HepG2 (cell line): ENCODE measurements around the gene NELFB.

ENCODE experiments used
- MXD4 ChIP-seq: IDR thresholded peaks from 2 replicates; pipeline ENCODE4 v1.6.1; 2016; ENCODE audit warnings: mild to moderate bottlenecking, missing biosample characterization, missing genetic modification reagents
- RBM22 ChIP-seq: fragments of 200-400 bp; formaldehyde crosslinking; optimal IDR thresholded peaks from 2 replicates; pipeline ENCODE3; 2017; ENCODE audit warnings: mild to moderate bottlenecking, low read length, moderate library complexity
- YEATS4 ChIP-seq: sonication (generic); formaldehyde crosslinking; IDR thresholded peaks from 2 replicates; pipeline ENCODE4 v1.4.0; 2020; ENCODE audit warnings: missing genetic modification reagents, borderline replicate concordance
- ZBTB40 ChIP-seq, 2 experiments: fragments of 450-650 bp in 1 of 2; sonication (generic) in 1 of 2; formaldehyde crosslinking in 1 of 2; IDR thresholded peaks; 2 replicates each; pipeline versions ENCODE4 v1.6.1 to v1.8.0; 2016 to 2022; ENCODE audit warnings: antibody characterized with exemption in 1 of 2, mild to moderate bottlenecking in 1 of 2, missing genetic modification reagents in 1 of 2

- TF ChIP-seq YEATS4: no peak
- no peak for TF ChIP-seq ZBTB40 (IDR thresholded peaks at IDR 0.05)
- no peak for TF ChIP-seq ZBTB40 (CRISPR knock-in tag; IDR thresholded peaks at IDR 0.05)
- no peak for TF ChIP-seq RBM22
- TF ChIP-seq MXD4 (CRISPR knock-in tag): no peak
Measured at GRCh38 chr9:137306850-137307254, 51.7 kb downstream of the NELFB start.
